Stimulated activated CD4-positive, alpha-beta T cell treated with anti-CD3 and anti-CD28 coated beads, Interleukin-4, amount 100 ng/mL, for 1 hour (primary cell): ENCODE results near the gene CCND1.

Experiments used
- DNase-seq: peaks from one replicate; pipeline ENCODE4 v3.0.0-alpha.2; 2020

The CCND1 gene

GRCh38 chr11:69654001-69654659, 13.2 kb downstream of the CCND1 start:
- no peak for DNase-seq

DNA sequence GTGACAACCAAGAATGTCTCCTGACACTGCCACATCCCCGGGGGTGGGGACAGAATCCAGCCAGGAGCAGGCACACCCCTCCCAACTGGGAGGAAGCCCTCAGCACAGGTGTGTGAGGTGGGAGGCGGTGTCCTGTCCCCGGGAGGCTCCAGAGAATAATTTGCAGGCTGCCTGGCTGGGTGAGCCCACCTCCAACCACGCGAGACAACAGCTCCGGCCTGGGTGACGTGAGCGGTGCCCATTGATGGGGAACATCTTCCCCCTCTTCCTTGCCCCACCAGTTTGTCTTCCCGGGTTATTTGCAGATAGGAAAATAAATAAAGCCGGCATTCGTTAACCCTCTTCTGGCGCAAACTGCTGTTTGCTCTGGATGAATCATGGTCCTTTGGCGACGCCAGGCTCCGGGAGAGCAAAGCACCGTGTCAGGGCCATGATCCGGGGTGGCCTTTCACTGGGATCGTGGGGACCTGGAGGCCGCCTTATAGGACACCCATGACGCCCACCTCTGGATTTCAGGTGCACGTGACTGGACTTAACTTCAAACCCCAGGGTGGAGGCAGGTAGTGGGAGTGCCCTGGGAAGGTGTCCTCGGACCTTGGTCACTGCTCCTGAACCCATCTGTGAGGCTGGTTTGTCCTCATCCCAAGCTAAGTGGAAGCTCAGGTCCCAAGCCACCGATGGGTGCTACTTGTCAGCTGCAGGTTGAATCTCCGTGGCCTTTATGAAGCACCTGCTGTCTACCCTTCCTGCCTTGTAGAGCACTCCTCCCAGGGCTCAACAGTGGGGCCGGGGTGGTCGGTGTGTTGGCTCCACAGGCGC, 13.9 kb downstream of the CCND1 start:
- no peak for DNase-seq

- DNase-seq: no peak
Measured at GRCh38 chr11:69655479-69656428, 14.8 kb downstream of the CCND1 start.

GRCh38 chr11:69656536-69657455, 15.8 kb downstream of the CCND1 start:
- DNase-seq: no peak

GRCh38 chr11:69657456-69657910, 16.5 kb downstream of the CCND1 start:
- no peak for DNase-seq

GRCh38 chr11:69657911-69658625, 17.1 kb downstream of the CCND1 start:
- DNase-seq: no peak

- DNase-seq: no peak
Measured at GRCh38 chr11:69658626-69659450, 17.9 kb downstream of the CCND1 start.

DNA sequence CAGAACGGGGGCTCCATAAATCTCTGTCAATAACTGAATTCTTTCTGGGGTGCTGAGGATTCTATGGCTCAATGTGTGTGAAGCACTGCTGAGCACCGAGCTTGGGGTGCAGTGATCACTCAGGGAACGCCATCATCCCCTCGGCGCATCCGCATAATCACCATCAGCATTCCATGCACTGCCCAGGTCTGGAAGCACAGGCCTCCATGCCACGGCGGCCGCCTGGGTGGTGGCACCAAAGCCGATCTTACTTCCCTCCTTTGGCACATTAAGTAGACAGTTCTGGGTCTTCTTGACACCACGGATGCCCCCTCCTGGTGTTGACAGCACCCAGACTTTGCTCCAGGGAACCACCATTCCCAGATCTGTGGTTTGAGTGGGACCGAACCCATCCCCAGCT, 18.6 kb downstream of the CCND1 start:
- no peak for DNase-seq

DNA sequence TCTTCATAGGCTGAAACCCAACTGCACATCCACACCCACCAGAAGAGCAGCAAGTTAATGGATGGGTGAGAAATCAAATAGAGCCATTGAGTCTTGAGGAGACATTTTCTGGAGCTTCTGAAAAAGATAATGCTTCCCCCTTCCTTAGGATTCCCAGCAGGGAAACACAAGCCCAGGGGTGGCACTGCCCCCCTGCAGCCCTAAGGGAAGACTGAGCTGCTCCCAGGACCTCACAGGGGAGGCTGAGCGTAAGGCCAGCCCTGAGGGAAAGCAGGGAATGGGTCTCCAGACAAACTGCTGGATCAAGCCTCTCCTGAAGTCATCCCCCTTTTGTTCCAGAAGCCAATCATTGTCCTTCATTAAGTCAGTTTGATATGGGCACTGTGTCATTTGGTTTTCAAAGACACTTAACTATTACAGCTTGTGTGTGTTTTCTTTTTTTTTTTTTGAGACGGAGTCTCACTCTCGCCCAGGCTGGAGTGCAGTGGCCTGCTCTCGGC, 19.1 kb downstream of the CCND1 start:
- DNase-seq: no peak

- DNase-seq: no peak
Measured at GRCh38 chr11:69661413-69661715, 20.4 kb downstream of the CCND1 start.

DNA sequence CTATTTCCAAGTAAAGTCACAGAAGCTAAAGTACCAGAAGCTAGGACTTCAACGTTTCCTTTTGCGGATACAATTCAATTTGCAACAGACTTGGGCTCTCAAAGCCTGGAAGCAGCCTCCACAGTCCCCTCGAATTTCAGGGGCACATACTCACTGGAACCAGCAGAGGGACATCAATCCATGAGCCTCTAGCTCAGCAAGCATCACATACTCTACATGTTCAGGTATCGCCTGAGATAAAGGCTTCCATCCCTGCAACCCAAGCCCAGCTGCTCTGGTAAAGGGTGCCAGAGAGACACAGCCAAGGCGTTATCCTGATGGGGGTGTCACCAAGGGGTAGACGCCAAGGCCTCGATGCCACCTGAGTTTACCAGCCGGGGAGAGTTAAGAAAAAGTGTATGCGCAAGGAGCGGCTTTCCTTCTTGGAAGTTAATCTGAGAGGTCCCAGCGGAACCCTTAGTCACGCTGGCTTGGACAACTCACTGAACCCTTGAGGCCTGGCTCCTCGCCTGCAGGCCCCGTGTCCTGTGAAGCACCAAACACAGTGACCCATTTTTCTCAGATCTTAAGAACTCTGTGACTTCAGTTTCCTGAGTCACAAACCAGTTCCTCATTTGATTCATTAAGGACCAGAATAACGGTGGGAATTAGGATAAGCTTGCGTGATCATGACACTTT, 21.2 kb downstream of the CCND1 start:
- DNase-seq: no peak

DNA sequence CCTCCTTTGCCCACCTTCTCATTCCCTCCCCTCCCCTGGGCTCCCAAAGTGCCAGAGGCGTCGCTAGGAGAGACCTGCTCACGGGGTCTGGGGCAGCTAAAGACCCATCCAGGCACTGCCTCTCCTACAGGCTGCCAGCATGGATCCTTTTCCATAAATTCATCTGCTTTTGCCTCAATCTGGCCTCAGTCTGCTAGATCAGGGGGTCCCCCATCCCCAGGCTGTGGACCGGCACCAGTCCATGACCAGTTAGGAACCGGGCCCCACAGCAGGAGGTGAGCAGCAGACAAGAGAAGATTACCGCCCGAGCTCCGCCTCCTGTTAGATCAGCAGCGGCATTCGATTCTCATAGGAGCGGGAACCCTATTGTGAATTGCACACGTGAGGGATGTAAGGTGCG, 21.9 kb downstream of the CCND1 start:
- DNase-seq: no peak

- no peak for DNase-seq
Measured at GRCh38 chr11:69663326-69663725, 22.4 kb downstream of the CCND1 start.

DNA sequence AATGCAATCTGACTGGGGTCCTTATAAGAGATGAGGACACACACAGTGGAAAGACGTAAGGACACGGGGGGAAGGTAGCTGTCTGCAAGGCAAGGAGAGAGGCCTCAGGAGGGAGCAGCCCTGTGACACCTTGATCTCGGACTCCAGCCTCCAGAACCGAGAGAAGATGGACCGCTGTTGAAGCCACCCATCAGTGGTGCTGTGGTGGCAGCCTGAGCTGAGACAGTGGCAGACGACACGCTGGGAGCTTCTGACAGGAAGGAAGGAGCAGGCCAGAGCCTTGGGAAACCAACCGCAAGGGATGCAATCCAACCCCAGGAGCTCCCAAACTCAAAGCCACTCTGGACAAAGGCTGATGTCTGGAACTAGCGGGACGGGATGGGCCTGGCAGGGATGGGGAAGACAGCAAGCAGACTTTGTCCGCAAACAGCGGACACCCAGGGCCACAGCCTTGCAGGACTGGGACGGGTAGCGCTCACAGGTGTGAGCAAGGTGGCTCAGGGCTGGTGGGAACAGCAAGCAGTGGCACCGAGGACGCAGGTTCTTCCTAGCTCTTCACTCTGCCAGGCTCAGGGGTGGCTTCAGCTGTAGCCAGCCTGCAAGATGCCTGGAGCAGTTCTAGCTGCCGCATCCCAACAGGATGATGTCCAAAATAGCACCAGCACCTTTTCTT, 23.3 kb downstream of the CCND1 start:
- no peak for DNase-seq

GRCh38 chr11:69664901-69665300, 23.9 kb downstream of the CCND1 start:
- no peak for DNase-seq

DNA sequence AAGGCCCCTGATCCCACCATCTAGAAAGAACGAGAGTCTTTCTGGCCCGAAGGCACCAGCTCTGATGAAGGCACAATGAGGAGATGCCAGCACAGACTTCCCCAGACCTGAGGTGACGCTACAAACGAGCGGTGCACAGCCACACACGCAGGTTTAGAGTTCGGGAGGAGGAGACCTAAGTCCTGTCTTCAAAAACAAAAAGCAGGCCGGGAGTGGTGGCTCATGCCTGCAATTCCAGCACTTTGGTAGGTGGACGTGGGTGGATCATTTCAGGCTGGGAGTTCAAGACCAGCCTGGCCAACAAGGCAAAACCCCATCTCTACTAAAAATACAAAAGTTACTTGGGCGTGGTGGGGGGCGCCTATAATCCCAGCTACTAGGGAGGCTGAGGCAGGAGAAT, 24.7 kb downstream of the CCND1 start:
- no peak for DNase-seq

DNA sequence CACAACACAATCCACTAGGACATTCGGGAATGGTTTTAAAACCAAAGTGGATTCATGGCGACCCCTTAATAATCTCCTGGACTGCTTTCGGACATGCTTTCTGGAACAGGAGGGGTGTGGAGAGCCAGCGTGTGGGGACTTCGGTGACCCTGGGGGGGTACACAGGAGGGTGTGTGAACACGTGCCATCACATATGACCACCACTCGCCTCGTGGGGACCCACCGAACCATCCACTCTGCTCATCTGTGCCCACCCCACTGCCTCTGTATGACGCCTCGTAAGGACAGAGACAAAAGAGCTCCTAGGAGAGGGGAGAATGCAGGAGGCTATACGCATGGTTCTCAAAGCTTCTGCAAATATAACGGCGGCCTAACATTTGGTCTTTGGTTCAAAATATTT, 25.3 kb downstream of the CCND1 start:
- DNase-seq: no peak

- DNase-seq: no peak
Measured at GRCh38 chr11:69666752-69667536, 26.0 kb downstream of the CCND1 start.
